HG02763 (cell line): Measurements from ENCODE around the gene EEFSEC.

Source experiments
- ATAC-seq: cut with Tn5 transposase; IDR thresholded peaks from one replicate; pipeline ENCODE4 v1.9.1; 2021; ENCODE audit warnings: mild to moderate bottlenecking, moderate library complexity; ENCODE audit not compliant: unreplicated experiment

Gene EEFSEC

GRCh38 chr3:128283421-128283820, 130.1 kb downstream of the EEFSEC start:
- no peak for ATAC-seq

- ATAC-seq: no peak
Observed at GRCh38 chr3:128285042-128285966, 132.0 kb downstream of the EEFSEC start.

GRCh38 chr3:128285967-128286321, 132.7 kb downstream of the EEFSEC start:
- ATAC-seq: no peak

- no peak for ATAC-seq
Observed at GRCh38 chr3:128286691-128287090, 133.4 kb downstream of the EEFSEC start.

- ATAC-seq: no peak
Observed at GRCh38 chr3:128287216-128287615, 133.9 kb downstream of the EEFSEC start.

- ATAC-seq: no peak
Observed at GRCh38 chr3:128289534-128289933, 136.3 kb downstream of the EEFSEC start.

- ATAC-seq: no peak
Observed at GRCh38 chr3:128290484-128290883, 137.2 kb downstream of the EEFSEC start.

- ATAC-seq: no peak
Observed at GRCh38 chr3:128293930-128294329, 140.6 kb downstream of the EEFSEC start.

GRCh38 chr3:128294999-128295468, 141.8 kb downstream of the EEFSEC start:
- no peak for ATAC-seq

- no peak for ATAC-seq
Observed at GRCh38 chr3:128296469-128297251, 143.4 kb downstream of the EEFSEC start.

GRCh38 chr3:128297401-128298138, 144.3 kb downstream of the EEFSEC start:
- no peak for ATAC-seq

- no peak for ATAC-seq
Observed at GRCh38 chr3:128301186-128302023, 148.1 kb downstream of the EEFSEC start.

GRCh38 chr3:128306481-128306880, 153.2 kb downstream of the EEFSEC start:
- ATAC-seq: no peak

GRCh38 chr3:128307029-128307633, 153.8 kb downstream of the EEFSEC start:
- no peak for ATAC-seq

GRCh38 chr3:128307781-128308469, 154.6 kb downstream of the EEFSEC start:
- no peak for ATAC-seq

- ATAC-seq: no peak
Observed at GRCh38 chr3:128309026-128309425, 155.7 kb downstream of the EEFSEC start.

GRCh38 chr3:128310286-128311058, 157.2 kb downstream of the EEFSEC start:
- no peak for ATAC-seq

GRCh38 chr3:128311441-128311844, 158.2 kb downstream of the EEFSEC start:
- no peak for ATAC-seq
